NCI-H524 (cell line): ENCODE data around the gene ANKS1B.

Source experiments
- DNase-seq, 2 experiments: peaks; one replicate each; lab custom pipeline; 2025; lab: John Stamatoyannopoulos, UW

The ANKS1B gene

DNA sequence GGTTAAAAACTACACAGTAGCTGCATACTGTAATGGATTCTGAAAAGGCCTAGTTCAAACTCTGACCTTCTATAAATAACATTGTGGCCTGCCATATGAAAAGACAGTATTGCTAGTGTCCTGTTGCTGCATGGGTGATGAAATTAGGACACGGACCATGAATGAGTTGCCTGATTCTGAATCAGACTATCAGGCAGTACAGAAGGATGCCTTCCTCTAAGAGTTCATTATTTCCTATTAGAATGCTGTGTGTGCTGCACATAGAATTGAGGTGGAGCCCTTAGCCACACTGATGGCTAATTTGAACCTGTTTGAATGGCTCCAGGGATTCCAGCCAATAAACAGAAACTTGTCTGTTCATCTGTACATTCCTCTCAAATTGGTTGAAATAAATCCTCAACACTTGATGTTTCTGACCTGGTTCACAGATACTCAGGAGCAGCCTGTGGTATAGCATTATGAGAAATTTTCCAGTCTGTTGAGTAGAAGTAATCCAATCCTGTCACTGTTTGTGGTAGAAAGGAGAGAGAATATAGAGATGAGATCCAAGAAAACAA, 856.4 kb downstream of the ANKS1B start:
- DNase-seq = no peak

DNA sequence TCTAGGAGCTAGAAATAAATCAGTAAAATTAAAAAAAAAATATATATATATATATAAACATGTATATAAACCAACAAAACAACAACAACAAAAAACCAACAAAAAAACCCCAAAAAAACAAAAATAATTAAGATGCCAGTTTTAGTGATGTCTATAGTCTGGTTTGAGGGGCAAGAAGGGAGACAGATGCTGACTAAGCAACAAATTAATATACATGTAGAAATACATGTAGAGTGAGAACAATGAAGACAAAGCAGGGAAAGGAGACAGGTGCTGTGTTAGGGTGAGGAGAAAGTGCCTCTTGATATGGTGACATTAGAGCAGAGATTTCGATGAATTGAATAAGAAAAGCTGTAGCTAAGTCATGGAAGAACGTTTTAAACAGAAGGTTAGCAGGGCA, 861.8 kb downstream of the ANKS1B start:
- no peak for DNase-seq

- DNase-seq = no peak
These were observed 862.2 kb downstream of the ANKS1B start for GRCh38 chr12:99122496-99122895.

- DNase-seq = no peak
These were observed 863.2 kb downstream of the ANKS1B start for GRCh38 chr12:99121546-99121945.

GRCh38 chr12:99119943-99120342, 864.8 kb downstream of the ANKS1B start:
- no peak for DNase-seq

GRCh38 chr12:99119449-99119848, 865.3 kb downstream of the ANKS1B start:
- no peak for DNase-seq

GRCh38 chr12:99111600-99111999, 873.1 kb downstream of the ANKS1B start:
- DNase-seq = peak; percentile 13 to 87

GRCh38 chr12:99110868-99111267, 873.9 kb downstream of the ANKS1B start:
- DNase-seq = peak in 1 of 2 experiments; percentile 56

GRCh38 chr12:99110212-99110611, 874.5 kb downstream of the ANKS1B start:
- DNase-seq = no peak

- DNase-seq = no peak
These were observed 875.8 kb downstream of the ANKS1B start for GRCh38 chr12:99108924-99109323.

- no peak for DNase-seq
These were observed 885.0 kb downstream of the ANKS1B start for GRCh38 chr12:99099786-99100185.

- DNase-seq = peak in 1 of 2 experiments; percentile 36
These were observed 887.6 kb downstream of the ANKS1B start for GRCh38 chr12:99097171-99097570.

GRCh38 chr12:99093166-99093565, 891.6 kb downstream of the ANKS1B start:
- DNase-seq = no peak

DNA sequence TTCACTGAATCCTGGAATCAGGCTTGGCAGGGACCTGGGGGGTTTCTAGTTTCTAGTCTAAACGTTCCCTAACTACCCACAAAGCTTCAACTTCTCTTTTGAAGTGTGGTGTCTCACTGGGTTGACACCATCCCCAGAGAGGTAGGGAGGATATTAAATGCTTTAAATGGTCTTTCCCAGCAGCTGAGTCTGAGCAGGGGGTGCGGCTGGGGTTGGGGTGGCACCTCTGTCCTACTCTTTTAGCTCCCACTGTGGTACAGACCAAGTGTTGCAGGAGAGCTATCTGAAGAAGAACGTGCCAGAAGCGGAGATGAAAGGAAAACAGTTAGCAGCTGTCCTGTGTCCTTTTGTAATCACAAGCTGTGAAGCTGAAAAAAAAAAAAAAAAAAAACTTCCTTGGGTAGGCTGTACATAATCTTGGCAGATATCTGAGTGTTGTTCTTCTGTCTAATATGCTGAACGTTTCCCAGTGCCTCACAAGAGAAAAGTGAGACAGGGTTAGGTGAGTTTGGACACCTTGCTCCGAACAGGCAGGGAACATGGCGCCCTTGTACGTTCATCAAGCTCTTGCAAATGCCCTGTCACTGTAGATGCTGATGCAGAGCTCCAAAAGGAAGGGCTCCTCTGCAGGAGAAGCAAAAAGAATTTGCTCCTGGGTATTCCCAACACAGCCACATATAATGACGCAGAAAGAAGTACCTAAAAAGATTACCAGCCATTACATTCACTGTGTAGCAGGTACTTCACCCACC, 892.5 kb downstream of the ANKS1B start:
- DNase-seq = no peak

GRCh38 chr12:99087278-99087677, 897.5 kb downstream of the ANKS1B start:
- DNase-seq = peak in 1 of 2 experiments; percentile 13

DNA sequence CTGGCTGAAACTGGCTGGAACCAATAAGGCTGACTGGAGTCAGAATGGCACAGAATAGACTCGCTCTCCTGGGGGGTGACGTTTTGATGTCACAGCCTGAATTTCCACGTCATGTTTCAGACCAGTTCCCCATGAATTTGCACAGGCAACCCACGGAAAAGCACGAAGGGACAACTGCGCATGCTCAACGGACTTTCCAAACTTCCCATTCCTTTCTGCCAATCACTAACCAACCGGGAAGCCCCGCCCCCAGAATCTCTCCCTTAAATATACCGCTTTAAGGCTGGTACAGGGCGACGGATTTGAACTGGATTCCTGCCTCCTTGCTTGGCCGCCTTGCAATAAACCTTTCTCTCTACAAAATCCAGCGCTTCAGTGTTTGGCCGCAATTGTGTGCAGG, 904.9 kb downstream of the ANKS1B start:
- no peak for DNase-seq

DNA sequence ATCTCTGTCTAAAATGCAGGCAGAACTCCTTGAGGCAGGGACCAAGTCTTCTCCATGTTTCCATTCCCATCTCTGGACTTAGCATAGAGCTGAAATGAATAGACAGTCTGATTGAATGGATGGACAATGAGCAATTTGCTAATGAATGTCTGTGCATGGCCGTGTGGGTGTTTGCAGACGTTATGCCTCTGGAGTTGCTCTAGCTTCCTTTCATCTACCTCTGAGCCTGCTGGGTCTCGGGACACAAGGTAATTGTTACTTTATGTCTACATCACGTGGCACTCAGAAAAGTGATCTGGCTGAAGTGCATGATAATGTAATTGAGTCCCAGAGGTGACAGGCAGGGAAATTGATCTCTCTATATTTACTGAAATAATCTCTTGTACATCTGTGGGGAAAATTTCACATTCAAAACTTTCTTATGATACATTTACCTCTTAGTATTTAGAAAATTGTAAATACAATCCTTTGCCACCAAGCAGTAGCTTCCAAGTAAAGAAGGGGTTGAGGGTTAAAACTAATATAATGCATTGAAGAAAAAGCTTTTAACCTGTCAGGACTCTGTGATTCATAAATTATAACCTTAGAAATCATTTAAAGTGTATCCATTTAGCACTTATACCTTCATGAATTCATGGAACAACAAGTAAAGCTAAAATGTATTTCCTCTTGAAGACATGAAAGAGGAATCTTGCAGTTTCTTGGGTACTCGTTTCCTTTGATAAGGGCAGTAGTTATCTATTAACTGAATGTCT, 915.6 kb downstream of the ANKS1B start:
- peak in 1 of 2 experiments; percentile 36 for DNase-seq

- DNase-seq = no peak
These were observed 917.5 kb downstream of the ANKS1B start for GRCh38 chr12:99067171-99067785.

DNA sequence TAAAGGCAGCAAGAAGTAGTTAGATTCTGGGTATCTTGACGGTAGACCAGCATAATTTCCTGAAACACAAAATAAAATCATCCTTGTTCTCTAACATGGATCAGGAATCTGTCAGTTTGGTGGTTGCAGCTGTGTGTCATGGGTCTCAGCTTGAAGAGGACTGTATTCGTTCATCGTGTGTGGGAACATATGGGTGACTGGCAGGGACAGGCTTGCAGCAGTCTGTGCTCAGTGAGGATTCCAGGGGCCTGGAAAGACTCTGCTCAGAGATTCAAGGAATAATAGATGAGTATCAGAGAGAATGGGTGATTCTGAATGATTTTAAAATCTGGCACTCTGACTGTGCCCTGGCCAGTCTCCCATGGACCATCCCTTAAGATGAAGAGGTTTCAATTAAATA, 918.0 kb downstream of the ANKS1B start:
- DNase-seq = no peak

DNA sequence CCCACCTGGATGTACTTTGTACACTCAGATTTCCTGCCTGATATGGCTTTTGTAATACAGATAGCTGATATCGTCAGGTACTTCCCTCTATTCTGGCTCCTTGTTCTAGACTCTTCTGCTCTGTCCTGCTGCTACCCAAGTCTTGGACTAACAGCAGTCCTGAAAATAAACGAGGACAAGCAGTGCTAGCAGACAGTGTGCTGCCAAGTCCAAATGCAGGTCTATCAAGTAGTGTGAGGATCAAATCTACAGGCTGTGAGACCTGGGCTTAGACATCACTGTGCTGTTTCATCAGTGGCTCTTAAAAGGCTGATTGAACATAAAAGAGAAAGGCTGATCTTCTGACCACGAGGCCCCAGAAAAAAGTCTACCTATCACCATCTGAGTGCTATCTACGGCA, 921.6 kb downstream of the ANKS1B start:
- DNase-seq = no peak

GRCh38 chr12:99059824-99060511, 924.8 kb downstream of the ANKS1B start:
- peak in 1 of 2 experiments; percentile 67 for DNase-seq

- no peak for DNase-seq
These were observed 927.1 kb downstream of the ANKS1B start for GRCh38 chr12:99057670-99058069.
